ENCODE results near the gene CYP2W1.
"Not testable (repeated sequence)": the region's sequence is repeated elsewhere in the genome, so short reads cannot be mapped to it uniquely, and the experiment has no call there.

Gene CYP2W1

DNA sequence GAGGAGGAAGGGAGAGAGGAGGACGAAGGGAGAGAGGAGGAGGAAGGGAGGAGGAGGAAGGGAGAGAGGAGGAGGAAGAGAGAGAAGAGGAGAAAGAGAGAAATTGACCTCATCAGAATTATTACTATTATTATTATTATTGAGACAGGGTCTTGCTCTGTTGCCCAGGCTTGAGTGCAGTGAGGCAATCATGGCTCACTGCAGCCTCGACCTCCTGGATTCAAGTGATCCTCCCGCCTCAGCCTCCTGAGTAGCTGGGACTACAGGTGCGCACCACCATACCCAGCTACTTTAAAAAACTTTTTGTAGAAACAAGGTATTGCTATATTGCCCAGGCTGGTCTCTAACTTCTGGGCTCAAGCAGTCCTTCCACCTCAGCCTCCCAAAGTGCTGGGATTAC lies 39.2 kb upstream of the CYP2W1 start:
- not testable (repeated sequence) for H3K27ac ChIP-seq (ENCODE audit: low read length); H3K4me3 ChIP-seq (ENCODE audit: low read depth in 1 of 2, low read length in 2 of 2); H3K36me3 ChIP-seq (ENCODE audit: control insufficient read depth in 1 of 2, insufficient read depth in 2 of 2, low read length in 2 of 2); H3K9me3 ChIP-seq (ENCODE audit: control insufficient read depth in 1 of 2, low read length in 2 of 2); H3K27me3 ChIP-seq (ENCODE audit: low read depth, low read length); H3K4me1 ChIP-seq (ENCODE audit: control insufficient read depth in 1 of 2, insufficient read depth in 2 of 2, low read length in 2 of 2)

DNA sequence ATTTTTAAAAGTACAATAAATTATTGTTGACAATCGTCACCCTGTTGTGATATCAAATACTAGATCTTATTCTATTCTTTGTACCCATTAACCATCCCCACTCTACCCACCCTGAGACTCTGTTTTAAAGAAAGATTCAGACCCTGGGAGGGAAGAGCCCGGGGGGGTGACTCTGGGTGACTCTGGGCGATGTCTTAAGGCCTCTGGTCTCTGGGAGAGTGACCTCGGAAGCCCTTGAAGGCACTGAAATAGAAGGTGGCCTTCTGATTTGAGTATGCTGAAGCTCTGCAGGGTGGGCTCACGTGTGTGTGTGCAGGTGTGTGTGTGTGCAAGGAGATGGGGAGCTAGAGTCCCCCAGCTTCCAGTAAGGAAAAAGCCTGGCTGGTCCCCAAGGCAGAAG lies 38.2 kb upstream of the CYP2W1 start:
- Histone ChIP-seq H3K4me1 (ENCODE audit: control insufficient read depth in 1 of 2, insufficient read depth in 2 of 2, low read length in 2 of 2) (no peaks in the 10 kb centered on the region), H3K36me3 (ENCODE audit: control insufficient read depth in 1 of 2, insufficient read depth in 2 of 2, low read length in 2 of 2) (no peaks in the 10 kb centered on the region), H3K27ac (ENCODE audit: low read length) (peak overlapping the region; percentile 8), H3K9me3 (ENCODE audit: control insufficient read depth in 1 of 2, low read length in 2 of 2) (peaks cover 0 to 4% of the 10 kb centered on the region in 2 donors), H3K27me3 (ENCODE audit: low read depth, low read length) (no peaks in the 10 kb centered on the region), H3K4me3 (ENCODE audit: low read depth in 1 of 2, low read length in 2 of 2) (no peak overlapping the region)

- no peaks in the 10 kb centered on the region for H3K27me3 ChIP-seq (ENCODE audit: low read depth, low read length)
- H3K9me3 ChIP-seq (ENCODE audit: control insufficient read depth in 1 of 2, low read length in 2 of 2), result peaks cover 0 to 4% of the 10 kb centered on the region in 2 donors
- no peak overlapping the region for H3K4me3 ChIP-seq (ENCODE audit: low read depth in 1 of 2, low read length in 2 of 2)
- H3K4me1 ChIP-seq (ENCODE audit: control insufficient read depth in 1 of 2, insufficient read depth in 2 of 2, low read length in 2 of 2), result no peaks in the 10 kb centered on the region
- H3K36me3 ChIP-seq (ENCODE audit: control insufficient read depth in 1 of 2, insufficient read depth in 2 of 2, low read length in 2 of 2), result no peaks in the 10 kb centered on the region
- H3K27ac ChIP-seq (ENCODE audit: low read length), result peak overlapping the region; percentile 8
Observed at GRCh38 chr7:945147-945555, 37.8 kb upstream of the CYP2W1 start.

GRCh38 chr7:945556-946255 lies 37.3 kb upstream of the CYP2W1 start:
- peaks cover 0 to 4% of the 10 kb centered on the region in 2 donors for H3K9me3 ChIP-seq (ENCODE audit: control insufficient read depth in 1 of 2, low read length in 2 of 2)
- H3K27me3 ChIP-seq (ENCODE audit: low read depth, low read length), result no peaks in the 10 kb centered on the region
- H3K36me3 ChIP-seq (ENCODE audit: control insufficient read depth in 1 of 2, insufficient read depth in 2 of 2, low read length in 2 of 2), result no peaks in the 10 kb centered on the region
- H3K27ac ChIP-seq (ENCODE audit: low read length), result peak overlapping the region; percentile 56
- no peak overlapping the region for H3K4me3 ChIP-seq (ENCODE audit: low read depth in 1 of 2, low read length in 2 of 2)
- no peaks in the 10 kb centered on the region for H3K4me1 ChIP-seq (ENCODE audit: control insufficient read depth in 1 of 2, insufficient read depth in 2 of 2, low read length in 2 of 2)

GRCh38 chr7:946256-946996 lies 36.6 kb upstream of the CYP2W1 start:
- no peaks in the 10 kb centered on the region for H3K36me3 ChIP-seq (ENCODE audit: control insufficient read depth in 1 of 2, insufficient read depth in 2 of 2, low read length in 2 of 2)
- H3K9me3 ChIP-seq (ENCODE audit: control insufficient read depth in 1 of 2, low read length in 2 of 2), result no peaks in the 10 kb centered on the region
- peak overlapping the region; percentile 56 for H3K27ac ChIP-seq (ENCODE audit: low read length)
- H3K4me1 ChIP-seq (ENCODE audit: control insufficient read depth in 1 of 2, insufficient read depth in 2 of 2, low read length in 2 of 2), result no peaks in the 10 kb centered on the region
- no peak overlapping the region for H3K4me3 ChIP-seq (ENCODE audit: low read depth in 1 of 2, low read length in 2 of 2)
- H3K27me3 ChIP-seq (ENCODE audit: low read depth, low read length), result no peaks in the 10 kb centered on the region

DNA sequence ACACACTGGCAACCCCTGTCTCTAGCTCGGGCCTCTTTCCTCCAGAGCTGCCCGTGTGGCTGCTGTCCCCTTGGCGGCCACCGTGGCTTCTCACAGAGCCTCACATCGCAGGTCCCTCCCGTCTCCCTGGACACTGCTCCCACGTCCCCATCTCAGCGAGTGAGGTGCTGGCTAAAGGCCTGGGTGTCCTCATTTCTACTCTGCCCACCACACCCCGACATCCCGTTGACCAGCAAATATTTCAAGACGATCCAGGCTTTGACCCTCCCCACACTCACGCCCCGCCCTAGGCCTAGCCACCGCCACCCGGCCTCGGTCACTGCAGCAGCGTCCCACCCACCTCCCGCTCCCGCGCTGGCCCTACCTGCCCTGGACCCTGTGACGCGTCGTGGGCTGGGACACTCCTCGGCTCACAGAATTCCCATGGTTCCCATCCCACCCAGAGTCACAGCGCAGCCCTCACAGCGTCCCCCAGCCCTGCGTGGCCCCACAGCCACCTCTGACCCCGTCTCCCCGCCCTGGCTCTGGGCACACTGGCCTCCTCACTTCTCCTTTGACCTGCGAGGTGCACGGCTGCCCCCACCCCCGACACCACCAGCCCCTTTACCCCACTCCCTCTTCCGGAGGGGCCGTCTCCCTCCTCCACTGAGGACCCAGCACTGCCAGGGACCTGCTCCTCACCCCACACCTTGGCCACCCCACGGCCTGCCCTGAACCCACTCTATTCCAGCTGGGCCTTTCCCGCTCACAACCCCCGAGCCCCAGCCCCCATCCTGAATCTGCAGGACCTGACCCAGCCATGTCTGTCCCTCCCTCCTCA lies 35.4 kb upstream of the CYP2W1 start:
- no peaks in the 10 kb centered on the region for H3K36me3 ChIP-seq (ENCODE audit: control insufficient read depth in 1 of 2, insufficient read depth in 2 of 2, low read length in 2 of 2)
- no peaks in the 10 kb centered on the region for H3K9me3 ChIP-seq (ENCODE audit: control insufficient read depth in 1 of 2, low read length in 2 of 2)
- H3K4me3 ChIP-seq (ENCODE audit: low read depth in 1 of 2, low read length in 2 of 2), result no peak overlapping the region
- H3K27ac ChIP-seq (ENCODE audit: low read length), result no peak overlapping the region
- peaks cover 0 to 4% of the 10 kb centered on the region in 2 donors for H3K4me1 ChIP-seq (ENCODE audit: control insufficient read depth in 1 of 2, insufficient read depth in 2 of 2, low read length in 2 of 2)
- no peaks in the 10 kb centered on the region for H3K27me3 ChIP-seq (ENCODE audit: low read depth, low read length)

DNA sequence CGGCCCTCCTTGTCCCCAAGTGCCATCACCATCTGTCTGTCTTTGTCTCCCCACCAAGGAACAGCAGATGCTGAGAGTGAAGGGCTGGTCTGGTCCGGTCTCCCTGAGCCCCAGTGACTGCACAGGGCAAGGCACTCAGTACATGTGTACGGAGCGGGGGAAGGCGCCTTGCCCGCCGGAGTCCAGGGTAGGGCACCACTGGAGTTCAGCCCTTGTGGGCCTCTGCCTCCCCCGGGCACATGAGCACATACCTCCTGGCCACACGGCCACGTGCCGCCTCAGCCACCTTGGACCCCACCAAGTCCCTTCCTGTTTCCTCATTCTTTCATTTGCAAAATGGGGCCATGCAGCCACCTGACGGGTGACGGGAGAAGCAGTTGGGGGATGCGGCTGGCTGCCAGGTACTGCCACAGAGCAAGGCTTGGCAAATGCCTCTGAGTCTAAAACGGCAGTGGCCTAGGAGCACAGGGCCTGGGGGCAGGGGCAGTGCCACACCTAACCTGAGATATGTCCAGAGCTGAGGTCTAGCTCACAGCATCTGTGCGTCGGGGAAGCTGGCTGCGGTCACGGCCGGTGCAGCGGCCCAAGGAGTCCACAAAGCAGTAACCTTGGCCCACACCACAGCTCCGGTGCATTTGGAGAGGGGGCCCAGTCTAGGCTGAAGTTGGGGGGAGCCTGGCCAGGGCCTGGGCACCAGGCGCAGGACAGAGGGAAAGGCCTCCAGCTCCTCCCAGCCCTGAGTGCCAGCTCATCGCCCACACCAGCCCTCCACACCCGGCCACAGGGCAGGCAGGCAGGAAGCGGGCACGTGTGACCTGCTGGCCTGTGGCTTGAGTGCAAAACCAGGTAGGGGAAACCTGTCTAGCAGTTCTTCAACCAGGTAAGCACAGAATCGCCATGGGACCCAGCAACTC lies 33.7 kb upstream of the CYP2W1 start:
- H3K36me3 ChIP-seq (ENCODE audit: control insufficient read depth in 1 of 2, insufficient read depth in 2 of 2, low read length in 2 of 2), result no peaks in the 10 kb centered on the region
- peaks cover 0 to 12% of the 10 kb centered on the region in 2 donors for H3K4me1 ChIP-seq (ENCODE audit: control insufficient read depth in 1 of 2, insufficient read depth in 2 of 2, low read length in 2 of 2)
- H3K27me3 ChIP-seq (ENCODE audit: low read depth, low read length), result no peaks in the 10 kb centered on the region
- no peak overlapping the region for H3K4me3 ChIP-seq (ENCODE audit: low read depth in 1 of 2, low read length in 2 of 2)
- H3K27ac ChIP-seq (ENCODE audit: low read length), result no peak overlapping the region
- H3K9me3 ChIP-seq (ENCODE audit: control insufficient read depth in 1 of 2, low read length in 2 of 2), result no peaks in the 10 kb centered on the region

- no peaks in the 10 kb centered on the region for H3K27me3 ChIP-seq (ENCODE audit: low read depth, low read length)
- no peaks in the 10 kb centered on the region for H3K9me3 ChIP-seq (ENCODE audit: control insufficient read depth in 1 of 2, low read length in 2 of 2)
- no peak overlapping the region for H3K4me3 ChIP-seq (ENCODE audit: low read depth in 1 of 2, low read length in 2 of 2)
- no peaks in the 10 kb centered on the region for H3K36me3 ChIP-seq (ENCODE audit: control insufficient read depth in 1 of 2, insufficient read depth in 2 of 2, low read length in 2 of 2)
- no peak overlapping the region for H3K27ac ChIP-seq (ENCODE audit: low read length)
- peaks cover 0 to 20% of the 10 kb centered on the region in 2 donors for H3K4me1 ChIP-seq (ENCODE audit: control insufficient read depth in 1 of 2, insufficient read depth in 2 of 2, low read length in 2 of 2)
Observed at GRCh38 chr7:951881-952547, 31.0 kb upstream of the CYP2W1 start.

DNA sequence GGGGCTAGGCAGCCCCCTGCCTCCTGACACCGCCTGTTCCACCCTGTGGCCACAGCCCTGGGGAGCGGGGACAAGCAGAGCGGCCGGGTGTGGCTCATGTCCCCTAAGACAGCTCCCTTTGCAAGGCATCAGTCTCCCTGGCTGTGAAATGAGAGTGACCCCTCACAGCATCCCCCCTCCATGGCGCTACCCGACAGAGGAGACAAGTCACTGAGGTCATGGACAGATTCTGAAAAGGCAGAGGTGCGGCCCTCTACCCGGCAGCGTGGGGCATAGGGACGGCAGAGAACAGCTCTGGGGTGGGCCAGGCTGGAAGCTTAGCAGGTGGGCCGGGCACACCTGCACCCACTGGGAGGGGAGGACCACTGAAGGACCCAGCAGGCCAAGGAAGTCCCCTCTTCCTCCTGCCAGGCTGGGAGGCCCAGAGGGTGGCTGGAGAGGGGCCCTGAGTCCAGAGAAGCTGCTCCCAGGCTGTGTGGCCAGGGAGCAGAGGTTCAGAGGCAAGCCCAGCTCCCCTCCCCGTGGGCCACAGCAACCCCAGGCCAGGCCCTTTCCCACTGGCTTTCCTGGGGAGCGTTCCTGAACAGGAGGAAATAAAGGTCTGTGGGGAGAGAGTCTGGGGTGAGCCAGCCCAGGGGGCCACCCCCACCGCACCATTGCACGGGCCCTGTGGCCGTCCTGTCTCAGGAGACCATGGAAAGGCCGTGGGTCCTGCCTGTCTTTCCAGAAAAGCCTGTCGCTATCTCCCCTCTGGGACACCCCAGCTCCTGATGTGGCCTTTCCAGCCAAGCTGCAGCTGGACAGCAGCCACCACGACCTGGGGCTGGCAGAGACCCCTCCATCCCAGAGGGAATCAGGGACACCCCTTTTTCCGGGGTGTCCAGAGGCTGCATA lies 30.2 kb upstream of the CYP2W1 start:
- Histone ChIP-seq H3K27me3 (ENCODE audit: low read depth, low read length) (no peaks in the 10 kb centered on the region), H3K4me1 (ENCODE audit: control insufficient read depth in 1 of 2, insufficient read depth in 2 of 2, low read length in 2 of 2) (peaks cover 0 to 20% of the 10 kb centered on the region in 2 donors), H3K36me3 (ENCODE audit: control insufficient read depth in 1 of 2, insufficient read depth in 2 of 2, low read length in 2 of 2) (no peaks in the 10 kb centered on the region), H3K27ac (ENCODE audit: low read length) (no peak overlapping the region), H3K9me3 (ENCODE audit: control insufficient read depth in 1 of 2, low read length in 2 of 2) (no peaks in the 10 kb centered on the region), H3K4me3 (ENCODE audit: low read depth in 1 of 2, low read length in 2 of 2) (peak overlapping the region; percentile 50 to 78)
